ENCODE measurements around the gene LRP2.

Gene LRP2

GRCh38 chr2:169119123-169119760 lies 243.1 kb downstream of the LRP2 start:
- no peak for DNase-seq

- DNase-seq = no peak
Observed at GRCh38 chr2:169118060-169118459, 244.3 kb downstream of the LRP2 start.

DNA sequence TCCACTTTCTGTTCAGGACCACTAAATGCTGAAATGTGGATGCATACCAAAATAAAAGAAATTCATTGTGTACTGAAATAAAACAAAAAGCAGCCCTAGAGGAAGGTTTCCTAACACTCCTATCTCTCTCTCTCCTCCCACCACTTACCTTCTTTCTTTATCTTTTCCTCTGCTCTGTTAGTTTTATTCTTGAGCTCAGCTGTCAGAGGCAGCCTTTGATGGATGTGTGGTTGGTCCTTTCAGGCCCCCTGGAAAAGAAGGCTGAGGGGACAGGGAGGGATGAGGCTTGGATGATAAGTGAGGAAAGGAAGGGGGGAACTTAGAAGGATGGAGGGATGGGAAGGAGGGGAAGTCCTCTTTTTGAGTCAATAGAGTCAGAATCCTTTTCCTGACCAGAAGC lies 245.3 kb downstream of the LRP2 start:
- no peak for DNase-seq

DNA sequence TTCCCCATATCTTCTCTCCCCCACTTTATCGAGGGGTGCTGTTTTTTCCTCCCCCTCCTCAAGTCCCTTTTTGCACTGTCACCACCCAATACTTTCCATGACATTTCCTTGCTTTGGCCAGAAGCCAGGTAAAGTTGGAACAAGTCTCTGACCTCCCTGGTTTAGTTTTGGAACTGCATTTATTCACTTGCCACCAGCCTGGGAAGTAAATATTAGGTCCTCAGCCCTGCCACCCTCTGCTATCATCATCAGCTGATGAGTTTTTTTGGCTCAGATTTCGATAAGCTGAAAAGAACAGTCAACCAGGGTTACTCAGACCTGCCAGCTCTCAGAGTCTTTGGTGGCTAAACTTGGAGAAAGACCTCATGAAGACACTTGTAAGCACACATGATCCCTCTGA lies 246.0 kb downstream of the LRP2 start:
- no peak for DNase-seq

- no peak for DNase-seq
Observed at GRCh38 chr2:169114056-169114455, 248.3 kb downstream of the LRP2 start.

- no peak for DNase-seq
Observed at GRCh38 chr2:169112841-169113240, 249.5 kb downstream of the LRP2 start.

DNA sequence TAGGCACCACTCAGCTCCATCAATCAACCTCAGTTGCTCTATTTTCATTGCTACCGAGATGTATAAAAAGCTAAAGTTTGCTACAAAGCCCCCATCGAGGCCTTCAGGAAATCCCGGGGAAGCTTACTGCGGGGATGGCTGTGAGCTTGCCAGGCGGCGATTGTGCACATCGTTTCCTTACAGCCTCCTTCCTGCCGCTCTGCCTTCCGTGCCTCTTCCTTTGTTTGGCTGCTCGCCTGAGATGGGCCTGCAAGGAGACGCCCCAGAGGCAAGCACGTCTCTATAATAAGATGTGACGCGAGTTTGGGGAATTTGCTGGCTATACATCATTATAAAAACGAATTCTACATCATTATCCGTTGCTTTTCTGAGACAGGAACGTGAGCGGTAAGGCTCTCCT lies 251.4 kb downstream of the LRP2 start:
- no peak for DNase-seq

GRCh38 chr2:169110419-169110818 lies 251.9 kb downstream of the LRP2 start:
- DNase-seq = no peak

DNA sequence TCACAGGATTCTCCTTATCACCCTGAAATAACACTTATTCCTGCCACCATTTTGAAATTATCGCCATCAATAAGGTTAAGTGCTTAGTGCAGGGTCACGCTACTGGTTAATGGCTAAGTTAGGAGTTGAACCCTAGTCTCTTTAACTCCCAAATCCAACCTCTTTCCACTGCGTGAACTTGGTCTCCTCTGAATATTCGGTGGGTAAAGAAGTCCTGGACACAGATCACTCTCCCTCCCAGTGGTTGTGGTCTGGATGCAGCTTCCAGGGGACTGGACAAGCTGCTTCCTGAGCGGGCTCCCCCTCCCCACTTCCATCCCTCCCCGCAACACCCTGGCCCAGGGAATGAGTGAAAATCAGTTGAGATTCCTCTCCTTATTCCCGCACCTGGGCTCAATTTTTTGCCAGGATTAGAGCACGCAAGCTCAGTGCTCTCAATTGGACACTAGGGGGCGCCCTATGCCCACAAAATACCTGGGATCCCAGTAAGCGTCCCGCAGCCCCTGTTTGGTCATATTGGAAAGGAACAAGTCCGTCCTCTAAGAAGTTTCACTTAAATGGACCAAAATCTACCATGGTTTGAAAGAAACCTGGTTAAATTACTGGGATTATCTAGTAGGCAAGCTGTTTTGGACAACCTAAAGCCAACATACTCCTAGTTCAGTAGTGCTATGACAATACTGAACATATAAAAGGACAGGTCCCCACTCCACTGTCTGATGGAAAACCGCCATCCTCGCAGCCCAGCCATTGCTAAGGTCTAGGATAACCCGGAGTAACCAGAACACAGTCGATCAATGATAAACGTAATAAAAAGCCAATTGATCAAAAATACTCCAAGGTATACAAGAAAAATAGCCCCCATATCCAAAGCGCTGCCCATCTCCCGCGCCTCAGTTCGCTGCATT lies 252.6 kb downstream of the LRP2 start:
- peak; percentile 42 for DNase-seq

- no peak for DNase-seq
Observed at GRCh38 chr2:169108099-169108884, 254.0 kb downstream of the LRP2 start.

- no peak for DNase-seq
Observed at GRCh38 chr2:169107645-169108044, 254.7 kb downstream of the LRP2 start.

DNA sequence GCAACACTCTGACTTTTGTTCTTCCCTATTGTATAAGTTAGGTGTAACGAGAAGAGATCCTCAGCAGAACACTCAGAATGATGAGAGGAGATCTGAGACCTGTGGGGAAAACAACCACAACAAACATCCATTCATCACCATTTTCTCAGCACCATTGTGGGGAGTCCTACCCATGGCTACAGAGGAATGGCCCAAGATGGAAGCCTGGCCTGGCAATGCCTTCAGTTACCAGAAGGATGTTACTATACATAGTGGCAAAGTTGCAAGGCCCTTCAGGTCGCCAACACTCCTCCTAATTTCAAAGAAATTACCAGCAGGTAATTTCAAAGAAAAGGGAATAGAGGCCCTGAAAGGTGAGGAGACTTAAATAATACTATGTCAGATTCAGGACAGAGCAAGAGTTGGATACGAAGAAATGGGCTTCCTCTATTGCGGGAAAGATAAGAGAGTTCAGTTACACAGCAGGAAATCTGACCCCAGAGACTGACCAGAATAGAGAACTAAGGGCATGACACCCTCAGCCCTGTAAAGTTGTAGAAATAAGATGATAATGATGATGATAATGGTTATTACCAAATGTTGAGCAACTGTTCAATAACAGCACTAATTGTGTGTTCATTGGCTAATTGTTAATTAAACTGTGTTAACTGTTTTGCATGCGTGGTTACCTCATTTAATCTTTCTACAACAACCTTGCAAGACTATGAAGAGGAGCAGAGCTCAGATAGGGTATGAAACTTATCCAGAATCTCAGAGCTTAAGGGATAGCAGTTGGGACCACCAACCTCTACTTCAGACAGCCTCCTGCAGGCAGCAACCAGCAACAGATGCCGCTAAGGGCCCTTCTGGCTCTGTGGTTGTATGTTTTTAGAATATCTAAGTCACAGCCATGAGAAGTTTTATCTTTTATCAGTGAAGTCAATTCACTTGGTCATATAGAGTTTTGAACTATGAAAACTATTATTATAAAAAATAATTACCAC lies 255.5 kb downstream of the LRP2 start:
- DNase-seq = no peak

- no peak for DNase-seq
Observed at GRCh38 chr2:169106134-169106533, 256.2 kb downstream of the LRP2 start.

DNA sequence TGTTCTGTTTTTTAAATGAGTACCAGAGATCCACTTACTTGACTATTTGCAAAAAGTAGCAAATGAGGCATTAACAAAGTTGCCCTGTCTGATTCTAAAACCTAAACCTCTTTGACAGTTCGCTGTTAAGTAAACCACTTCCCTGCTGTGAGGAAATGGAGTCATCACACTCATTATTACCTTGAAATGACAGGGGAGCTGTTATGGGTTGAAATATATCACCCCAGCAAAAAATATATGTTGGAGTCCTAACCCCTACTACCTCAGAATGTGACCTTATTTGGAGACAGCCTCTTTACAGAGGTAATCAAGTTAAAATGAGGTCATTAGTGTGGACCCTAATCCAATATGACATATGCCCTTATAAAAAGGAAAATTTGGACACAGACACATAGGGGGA lies 256.9 kb downstream of the LRP2 start:
- no peak for DNase-seq

- no peak for DNase-seq
Observed at GRCh38 chr2:169104848-169105247, 257.5 kb downstream of the LRP2 start.

GRCh38 chr2:169095621-169096105 lies 266.7 kb downstream of the LRP2 start:
- DNase-seq = no peak

DNA sequence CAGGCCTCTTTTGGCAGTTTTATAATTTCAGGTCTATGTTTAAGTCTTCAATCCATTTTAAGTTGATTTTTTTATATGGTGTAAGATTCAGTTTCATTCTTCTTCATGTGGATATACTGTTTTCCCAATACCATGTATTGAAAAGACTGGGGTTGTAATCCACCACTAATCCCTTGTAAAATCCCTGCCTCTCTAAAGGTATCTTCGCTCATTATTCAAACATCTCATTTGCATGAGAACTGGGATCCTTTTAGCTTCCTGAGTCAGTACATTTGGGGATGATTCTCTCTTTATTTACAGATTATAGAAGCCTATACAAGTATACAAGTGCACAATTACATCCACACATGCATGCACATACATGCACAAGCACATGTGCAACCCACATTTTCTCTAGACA lies 267.7 kb downstream of the LRP2 start:
- DNase-seq = no peak

- DNase-seq = no peak
Observed at GRCh38 chr2:169093535-169093934, 268.8 kb downstream of the LRP2 start.

- no peak for DNase-seq
Observed at GRCh38 chr2:169091761-169092519, 270.4 kb downstream of the LRP2 start.

GRCh38 chr2:169091256-169091655 lies 271.1 kb downstream of the LRP2 start:
- DNase-seq = no peak

Data from right kidney (tissue), 1 donor.